Measurements from ENCODE around the gene EPHA3.

DNA sequence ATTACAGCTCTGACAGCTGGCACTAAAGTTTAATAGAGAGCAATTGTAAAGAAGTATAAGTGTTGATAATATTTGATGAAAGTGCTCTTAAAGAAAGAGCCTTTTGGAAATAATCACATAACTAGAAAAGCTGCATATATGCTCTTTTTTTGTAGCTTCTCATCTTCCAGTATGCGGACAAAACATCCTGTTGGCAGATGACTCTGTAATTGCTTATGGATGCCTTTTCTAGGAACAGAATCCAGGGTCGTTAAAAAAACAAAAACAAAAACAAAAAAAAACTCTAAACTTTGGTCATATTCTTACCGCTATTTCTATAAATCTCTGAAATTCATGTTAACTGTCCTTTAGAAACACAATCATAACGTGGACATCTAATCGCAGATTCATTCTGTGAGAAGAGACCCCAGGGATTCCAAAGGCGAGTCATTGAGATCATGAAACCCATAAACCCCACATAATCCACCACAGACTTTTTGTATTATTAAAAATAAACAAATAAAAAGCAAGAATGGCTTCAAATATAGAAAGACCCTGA, 109.8 kb downstream of the EPHA3 start:
- TF ChIP-seq POLR2A (IDR thresholded peaks at IDR 0.05) (no peak), EP300 (IDR thresholded peaks at IDR 0.05; ENCODE audit: low read depth) (no peak), POLR2AphosphoS5 (IDR thresholded peaks at IDR 0.05) (no peak)
- TF ChIP-seq, protein P1, sequence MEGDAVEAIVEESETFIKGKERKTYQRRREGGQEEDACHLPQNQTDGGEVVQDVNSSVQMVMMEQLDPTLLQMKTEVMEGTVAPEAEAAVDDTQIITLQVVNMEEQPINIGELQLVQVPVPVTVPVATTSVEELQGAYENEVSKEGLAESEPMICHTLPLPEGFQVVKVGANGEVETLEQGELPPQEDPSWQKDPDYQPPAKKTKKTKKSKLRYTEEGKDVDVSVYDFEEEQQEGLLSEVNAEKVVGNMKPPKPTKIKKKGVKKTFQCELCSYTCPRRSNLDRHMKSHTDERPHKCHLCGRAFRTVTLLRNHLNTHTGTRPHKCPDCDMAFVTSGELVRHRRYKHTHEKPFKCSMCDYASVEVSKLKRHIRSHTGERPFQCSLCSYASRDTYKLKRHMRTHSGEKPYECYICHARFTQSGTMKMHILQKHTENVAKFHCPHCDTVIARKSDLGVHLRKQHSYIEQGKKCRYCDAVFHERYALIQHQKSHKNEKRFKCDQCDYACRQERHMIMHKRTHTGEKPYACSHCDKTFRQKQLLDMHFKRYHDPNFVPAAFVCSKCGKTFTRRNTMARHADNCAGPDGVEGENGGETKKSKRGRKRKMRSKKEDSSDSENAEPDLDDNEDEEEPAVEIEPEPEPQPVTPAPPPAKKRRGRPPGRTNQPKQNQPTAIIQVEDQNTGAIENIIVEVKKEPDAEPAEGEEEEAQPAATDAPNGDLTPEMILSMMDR (IDR thresholded peaks at IDR 0.05), result no peak
